ENCODE data around the gene SLIT1. TPM values are rescaled to one million over a fixed set of nuclear protein-coding genes. Genes with fewer than 3 reads are reported as not detected.

Gene SLIT1
- total RNA-seq, 2 donors from 2014 or later: 0.56 to 2.0 TPM

GRCh38 chr10:97005349-97005748 is 180.4 kb downstream of the SLIT1 start:
- no peak overlapping the region for H3K4me3 Mint-ChIP-seq
- peaks cover 19% of the 10 kb centered on the region for H3K9me3 Mint-ChIP-seq
- ATAC-seq (replicated peaks): no peak
- H3K27me3 Mint-ChIP-seq: peaks cover 4% of the 10 kb centered on the region
- H3K36me3 Mint-ChIP-seq (ENCODE audit: low read depth): no peaks in the 10 kb centered on the region
- no peak overlapping the region for H3K27ac Mint-ChIP-seq
- H3K4me1 Mint-ChIP-seq: no peaks in the 10 kb centered on the region

GRCh38 chr10:97004591-97004990 is 181.2 kb downstream of the SLIT1 start:
- H3K27ac Mint-ChIP-seq: no peak overlapping the region
- H3K4me1 Mint-ChIP-seq: no peaks in the 10 kb centered on the region
- ATAC-seq (replicated peaks): no peak
- peaks cover 19% of the 10 kb centered on the region for H3K9me3 Mint-ChIP-seq
- peaks cover 4% of the 10 kb centered on the region for H3K27me3 Mint-ChIP-seq
- H3K4me3 Mint-ChIP-seq: no peak overlapping the region
- H3K36me3 Mint-ChIP-seq (ENCODE audit: low read depth): no peaks in the 10 kb centered on the region

DNA sequence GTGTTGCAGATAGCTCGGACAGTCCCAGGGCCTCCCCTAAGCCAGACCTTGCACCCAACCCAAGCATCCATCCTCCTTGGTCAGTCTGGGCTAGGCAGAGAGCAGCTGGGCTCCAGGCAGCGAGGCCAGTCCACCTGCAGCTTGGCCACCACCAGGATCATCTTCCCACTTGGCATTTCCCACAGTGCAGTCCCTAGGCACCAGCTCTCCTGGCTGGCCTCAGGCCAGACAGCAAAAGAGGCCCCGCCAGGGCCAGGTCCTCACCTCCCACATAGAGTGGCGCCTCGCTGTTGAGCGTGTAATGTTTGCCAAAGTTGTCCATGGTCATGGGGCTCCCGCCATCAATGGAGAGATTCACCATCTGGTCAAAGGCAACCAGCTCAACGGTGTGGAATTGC is 182.0 kb downstream of the SLIT1 start:
- no peak for ATAC-seq (replicated peaks)
- no peaks in the 10 kb centered on the region for H3K36me3 Mint-ChIP-seq (ENCODE audit: low read depth)
- H3K4me3 Mint-ChIP-seq: no peak overlapping the region
- H3K4me1 Mint-ChIP-seq: no peaks in the 10 kb centered on the region
- no peak overlapping the region for H3K27ac Mint-ChIP-seq
- peaks cover 4% of the 10 kb centered on the region for H3K27me3 Mint-ChIP-seq
- peaks cover 19% of the 10 kb centered on the region for H3K9me3 Mint-ChIP-seq

DNA sequence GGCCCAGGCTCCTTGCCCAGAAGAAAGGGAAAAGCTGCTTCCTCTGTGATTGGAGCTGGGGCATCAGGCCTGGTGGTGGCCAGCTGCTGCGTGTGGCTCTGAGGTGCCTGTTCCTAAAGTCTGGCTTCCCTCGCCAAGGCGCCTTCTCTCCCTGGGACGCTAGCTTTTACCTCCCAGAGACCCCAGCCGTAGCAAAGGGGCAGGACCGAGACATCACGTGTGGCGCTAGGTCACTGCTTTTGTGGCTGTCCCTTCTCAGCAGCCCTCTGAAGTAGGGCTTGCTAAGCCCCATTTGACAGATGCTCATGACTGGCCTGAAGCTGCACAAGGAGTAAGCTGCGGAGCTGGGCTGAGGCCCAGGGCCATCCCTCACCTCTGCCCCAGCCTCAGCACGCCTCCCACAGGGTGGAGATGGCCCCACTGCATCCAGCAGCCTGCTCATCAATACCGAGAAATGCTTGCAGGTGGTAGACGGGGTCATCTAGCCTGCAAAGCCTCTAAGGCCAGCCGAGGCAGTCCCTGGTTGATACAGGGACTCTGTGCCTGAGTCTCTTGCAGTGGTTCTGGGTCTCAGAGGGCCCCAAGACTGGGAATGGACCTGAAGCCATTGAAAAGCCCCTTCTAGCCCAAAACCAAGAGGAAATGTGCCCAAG is 182.5 kb downstream of the SLIT1 start:
- Mint-ChIP-seq H3K4me1 (no peaks in the 10 kb centered on the region), H3K36me3 (ENCODE audit: low read depth) (no peaks in the 10 kb centered on the region), H3K27me3 (peaks cover 4% of the 10 kb centered on the region), H3K27ac (no peak overlapping the region), H3K4me3 (no peak overlapping the region), H3K9me3 (peaks cover 19% of the 10 kb centered on the region)
- no peak for ATAC-seq (replicated peaks)

GRCh38 chr10:97002670-97003069 is 183.1 kb downstream of the SLIT1 start:
- Mint-ChIP-seq H3K4me1 (no peaks in the 10 kb centered on the region), H3K4me3 (no peak overlapping the region), H3K27me3 (peaks cover 4% of the 10 kb centered on the region), H3K36me3 (ENCODE audit: low read depth) (no peaks in the 10 kb centered on the region), H3K9me3 (peaks cover 17% of the 10 kb centered on the region), H3K27ac (no peak overlapping the region)
- no peak for ATAC-seq (replicated peaks)

DNA sequence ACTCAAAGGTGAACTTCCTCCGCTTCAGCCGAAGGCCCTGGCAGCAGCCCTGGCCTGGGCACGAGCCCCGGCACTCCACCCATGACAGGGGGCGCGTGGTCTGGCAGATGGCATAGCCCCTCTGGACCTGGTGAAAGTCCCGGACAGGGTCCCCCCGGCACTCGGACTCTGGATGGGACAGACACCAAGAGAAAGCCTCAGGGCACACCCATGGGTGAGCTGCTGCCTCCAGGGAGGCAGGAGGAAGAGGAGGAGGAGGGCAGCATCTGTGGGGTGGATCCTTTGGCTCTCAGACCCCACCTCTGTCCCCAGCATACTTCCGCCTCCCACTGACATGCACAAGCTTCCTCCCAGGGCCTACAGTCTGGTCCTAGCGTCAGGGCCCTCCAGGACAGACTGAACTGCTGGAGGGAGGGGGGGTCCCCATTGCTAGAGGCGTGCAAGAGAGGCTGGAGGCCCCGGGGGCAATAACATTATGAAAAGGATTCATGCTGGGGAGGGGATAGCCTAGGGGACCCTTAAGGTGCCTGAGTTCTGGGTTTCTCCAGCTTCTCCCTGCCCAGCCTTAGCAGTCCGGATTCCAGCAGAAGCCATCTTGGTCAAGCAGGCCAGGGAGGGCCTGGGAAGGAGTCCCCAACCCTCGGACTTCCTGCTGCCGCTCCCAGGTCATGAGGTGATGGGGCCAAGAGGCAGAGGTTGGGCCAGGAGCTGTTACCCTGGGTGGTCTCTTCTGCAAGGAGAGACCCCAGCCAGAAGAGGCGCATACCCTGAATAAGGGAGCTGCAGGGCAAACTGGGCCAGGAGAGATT is 184.4 kb downstream of the SLIT1 start:
- no peak for ATAC-seq (replicated peaks)
- H3K4me1 Mint-ChIP-seq: no peaks in the 10 kb centered on the region
- H3K36me3 Mint-ChIP-seq (ENCODE audit: low read depth): no peaks in the 10 kb centered on the region
- H3K27ac Mint-ChIP-seq: no peak overlapping the region
- H3K4me3 Mint-ChIP-seq: no peak overlapping the region
- H3K9me3 Mint-ChIP-seq: peaks cover 6% of the 10 kb centered on the region
- H3K27me3 Mint-ChIP-seq: peaks cover 4% of the 10 kb centered on the region

- Mint-ChIP-seq H3K27ac (no peak overlapping the region), H3K9me3 (peaks cover 3% of the 10 kb centered on the region), H3K36me3 (ENCODE audit: low read depth) (no peaks in the 10 kb centered on the region), H3K4me1 (no peaks in the 10 kb centered on the region), H3K27me3 (peaks cover 3% of the 10 kb centered on the region), H3K4me3 (no peak overlapping the region)
- no peak for ATAC-seq (replicated peaks)
These were observed 185.1 kb downstream of the SLIT1 start for GRCh38 chr10:97000487-97001182.

DNA sequence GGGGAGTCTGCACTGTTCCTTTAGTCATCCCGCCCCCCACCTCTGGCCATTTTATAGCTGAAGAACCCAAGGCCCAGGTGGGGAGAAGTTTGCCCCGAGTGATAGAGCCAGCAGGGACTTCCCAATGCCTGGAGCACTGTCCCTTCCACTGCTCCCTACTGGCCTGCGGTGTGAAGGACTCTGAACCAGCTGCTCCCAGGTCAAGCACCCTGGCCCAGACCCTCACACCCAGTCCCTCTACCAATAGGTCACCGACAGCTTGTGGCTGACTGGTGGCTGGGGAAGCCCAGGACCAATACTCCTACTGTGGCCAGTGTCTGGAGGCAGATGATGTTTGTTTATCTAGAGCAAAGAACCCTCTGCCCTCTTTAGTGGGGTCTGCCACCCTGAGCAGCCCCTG is 185.8 kb downstream of the SLIT1 start:
- no peaks in the 10 kb centered on the region for H3K36me3 Mint-ChIP-seq (ENCODE audit: low read depth)
- no peak for ATAC-seq (replicated peaks)

DNA sequence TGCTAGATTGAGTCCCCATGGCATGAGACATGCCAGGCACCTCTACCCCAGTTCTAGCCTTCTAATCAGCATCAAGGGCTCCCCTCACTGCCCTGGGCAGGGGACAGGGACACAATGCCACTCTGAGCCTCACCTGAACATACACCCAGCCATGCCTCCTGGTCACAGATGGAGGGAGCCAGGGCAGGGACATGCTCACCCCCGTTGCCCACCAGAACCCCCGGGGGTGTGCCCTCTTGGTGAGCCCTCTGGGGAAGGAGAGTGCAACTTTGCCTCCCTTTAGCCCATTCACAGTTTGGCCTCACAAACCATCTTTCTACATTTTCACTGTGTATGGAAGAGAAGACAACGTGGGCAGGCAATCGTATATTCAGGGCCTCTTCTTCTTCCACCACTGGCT is 186.4 kb downstream of the SLIT1 start:
- no peaks in the 10 kb centered on the region for H3K27me3 Mint-ChIP-seq
- no peak overlapping the region for H3K4me3 Mint-ChIP-seq
- no peaks in the 10 kb centered on the region for H3K4me1 Mint-ChIP-seq
- H3K27ac Mint-ChIP-seq: no peak overlapping the region
- H3K9me3 Mint-ChIP-seq: no peaks in the 10 kb centered on the region
- no peaks in the 10 kb centered on the region for H3K36me3 Mint-ChIP-seq (ENCODE audit: low read depth)
- peak; percentile 18 for ATAC-seq (replicated peaks)

More for the DNA sequence above, 185.8 kb downstream of the SLIT1 start:
- no peaks in the 10 kb centered on the region for H3K4me1 Mint-ChIP-seq
- H3K9me3 Mint-ChIP-seq: no peaks in the 10 kb centered on the region
- H3K27me3 Mint-ChIP-seq: no peaks in the 10 kb centered on the region
- H3K27ac Mint-ChIP-seq: no peak overlapping the region
- H3K4me3 Mint-ChIP-seq: no peak overlapping the region

DNA sequence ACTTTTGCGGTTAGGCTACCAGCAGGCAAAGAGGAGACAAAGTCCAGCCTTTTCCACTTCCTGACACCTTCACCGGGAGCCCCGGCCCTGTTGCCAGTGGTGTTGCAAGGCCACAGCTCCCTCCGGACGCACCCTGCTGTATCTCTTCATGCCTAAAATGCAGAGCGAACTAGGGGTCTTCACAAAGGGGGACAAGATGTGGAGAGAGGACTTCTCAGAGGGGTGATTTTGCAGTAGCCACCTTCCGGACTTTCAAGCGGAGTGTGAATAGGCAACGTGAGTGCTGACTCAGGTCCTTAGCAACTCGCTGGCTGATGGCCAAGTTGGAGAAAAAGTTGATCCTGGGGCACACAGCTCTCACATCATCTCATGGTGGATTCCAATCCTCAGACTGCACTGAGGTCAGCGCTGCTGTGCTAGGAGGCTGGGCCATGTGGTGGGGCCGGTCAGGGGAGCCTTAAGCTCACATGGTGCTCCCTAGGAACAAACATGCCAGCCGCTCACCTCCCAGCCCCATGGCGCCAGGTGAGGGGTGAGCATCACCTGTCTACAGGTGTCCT is 187.3 kb downstream of the SLIT1 start:
- Mint-ChIP-seq H3K4me1 (no peaks in the 10 kb centered on the region), H3K9me3 (no peaks in the 10 kb centered on the region), H3K4me3 (no peak overlapping the region), H3K27ac (no peak overlapping the region), H3K36me3 (ENCODE audit: low read depth) (no peaks in the 10 kb centered on the region), H3K27me3 (no peaks in the 10 kb centered on the region)
- ATAC-seq (replicated peaks): no peak

DNA sequence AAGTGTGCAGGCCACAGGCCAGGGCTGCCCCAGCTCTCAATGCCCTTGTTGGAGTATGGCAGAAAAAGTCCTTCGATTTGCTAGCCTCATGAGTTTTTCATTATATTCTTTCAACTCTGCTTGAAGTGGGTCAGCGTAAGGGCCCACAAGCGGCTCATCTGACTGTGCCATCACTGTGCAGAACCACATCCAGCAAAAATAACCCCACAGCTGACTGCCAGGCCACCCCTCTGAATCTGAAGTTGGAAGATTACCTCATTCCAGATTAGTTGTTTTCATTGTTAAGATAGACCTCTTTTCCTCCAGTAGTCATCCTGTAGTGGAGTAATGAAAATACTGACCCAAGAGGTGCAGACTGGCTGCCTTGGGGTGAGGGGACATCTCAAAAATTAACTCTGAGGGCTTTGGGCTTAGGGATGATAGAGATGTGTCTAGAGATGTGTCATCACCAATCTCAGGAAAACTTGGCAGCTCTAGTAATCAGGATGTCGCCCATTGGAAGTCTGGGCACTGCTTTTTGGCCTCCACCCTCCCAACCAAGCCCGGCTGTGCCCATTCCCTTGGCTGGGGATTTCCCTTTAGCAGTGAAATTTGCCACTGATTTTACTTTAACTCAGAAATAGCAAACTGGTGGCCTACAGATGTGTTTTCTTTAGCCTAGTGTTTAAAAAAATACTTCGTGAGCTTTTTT is 189.3 kb downstream of the SLIT1 start:
- no peak for ATAC-seq (replicated peaks)
- no peaks in the 10 kb centered on the region for H3K36me3 Mint-ChIP-seq (ENCODE audit: low read depth)
- no peaks in the 10 kb centered on the region for H3K9me3 Mint-ChIP-seq
- H3K4me3 Mint-ChIP-seq: no peak overlapping the region
- no peak overlapping the region for H3K27ac Mint-ChIP-seq
- no peaks in the 10 kb centered on the region for H3K27me3 Mint-ChIP-seq
- no peaks in the 10 kb centered on the region for H3K4me1 Mint-ChIP-seq

GRCh38 chr10:96995851-96996250 is 189.9 kb downstream of the SLIT1 start:
- H3K4me1 Mint-ChIP-seq: no peaks in the 10 kb centered on the region
- ATAC-seq (replicated peaks): no peak
- no peaks in the 10 kb centered on the region for H3K27me3 Mint-ChIP-seq
- no peak overlapping the region for H3K27ac Mint-ChIP-seq
- H3K9me3 Mint-ChIP-seq: no peaks in the 10 kb centered on the region
- H3K4me3 Mint-ChIP-seq: no peak overlapping the region
- no peaks in the 10 kb centered on the region for H3K36me3 Mint-ChIP-seq (ENCODE audit: low read depth)

- no peaks in the 10 kb centered on the region for H3K4me1 Mint-ChIP-seq
- no peaks in the 10 kb centered on the region for H3K36me3 Mint-ChIP-seq (ENCODE audit: low read depth)
- H3K27ac Mint-ChIP-seq: no peak overlapping the region
- ATAC-seq (replicated peaks): peak; percentile 19
- no peaks in the 10 kb centered on the region for H3K9me3 Mint-ChIP-seq
- no peak overlapping the region for H3K4me3 Mint-ChIP-seq
- no peaks in the 10 kb centered on the region for H3K27me3 Mint-ChIP-seq
These were observed 193.0 kb downstream of the SLIT1 start for GRCh38 chr10:96992721-96993120.

DNA sequence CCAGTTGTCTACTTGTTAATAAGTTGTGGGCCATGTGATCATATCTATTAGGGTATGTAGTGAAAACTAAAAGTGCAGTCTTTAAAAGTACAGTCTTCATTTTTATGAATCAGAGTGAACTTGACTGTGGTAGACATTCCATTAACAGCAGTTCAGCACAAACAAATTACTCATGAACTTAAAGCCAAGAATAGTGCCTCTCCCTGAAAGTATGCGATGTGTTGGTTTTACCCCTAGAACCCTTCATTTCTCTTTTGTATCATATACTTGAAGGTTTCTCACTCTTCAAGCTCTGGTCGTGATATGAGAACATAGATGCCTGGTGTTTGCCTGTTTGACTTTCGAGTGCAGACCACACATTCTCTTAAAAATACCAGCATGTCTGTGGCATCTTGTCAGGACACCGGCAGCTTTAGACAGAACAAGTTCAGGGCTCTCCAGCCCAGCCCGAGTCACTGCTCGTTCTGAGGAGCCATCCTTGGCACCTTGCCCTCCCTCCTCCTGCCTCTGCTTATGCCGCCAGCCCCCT is 194.4 kb downstream of the SLIT1 start:
- no peaks in the 10 kb centered on the region for H3K4me1 Mint-ChIP-seq
- H3K4me3 Mint-ChIP-seq: no peak overlapping the region
- no peaks in the 10 kb centered on the region for H3K9me3 Mint-ChIP-seq
- no peaks in the 10 kb centered on the region for H3K27me3 Mint-ChIP-seq
- ATAC-seq (replicated peaks): peak; percentile 70
- H3K27ac Mint-ChIP-seq: no peak overlapping the region
- H3K36me3 Mint-ChIP-seq (ENCODE audit: low read depth): no peaks in the 10 kb centered on the region
